HepG2 (cell line): ENCODE data around the gene PLXNB2. TPM values are rescaled to one million over a fixed set of nuclear protein-coding genes. Genes with fewer than 3 reads are reported as not detected.

Experiments
- ATAC-seq: fragments of 200-7000 bp; cut with Tn5 transposase; 3 replicates; pipeline ENCODE4 v1.9.1; 2020; ENCODE audit warnings: mild to moderate bottlenecking, moderate library complexity
- BruUV-seq: library from RNA; stranded (reverse); fragments of 400-500 nt; replicated peaks from 2 replicates; lab custom pipeline; 2021; lab: Mats Ljungman, UMichigan
- CTCF ChIA-PET: fragments of 300-600 bp; formaldehyde crosslinking; extraction: SDS; loops from one replicate; lab custom pipeline; 2021; ENCODE audit warnings: low total read pairs, inconsistent platforms, low intra/inter-chr PET ratio; lab: Yijun Ruan, JAX
- POLR2A ChIA-PET: fragments of 350-600 bp; sonication (Branson Sonifier 250); formaldehyde crosslinking; loops from one replicate; lab custom pipeline; 2020; ENCODE audit warnings: antibody characterized with exemption, inconsistent platforms; lab: Yijun Ruan, JAX
- DNase-seq: peaks from one replicate; pipeline ENCODE4 v3.0.0-alpha.2; 2015; ENCODE audit warnings: low spot score
- FAIRE-seq: peaks from 3 replicates; lab custom pipeline; 2011; peaks lifted over from hg19 to GRCh38; lab: Jason Lieb, UNC
- H2AFZ ChIP-seq: one replicate; pipeline ENCODE4 v1.6.1; 2011; ENCODE audit warnings: low read length, inconsistent platforms
- H3K27ac ChIP-seq: fragments of 300-600 bp; 3 replicates; pipeline ENCODE4 v1.8.0; 2011; ENCODE audit warnings: mixed run types, mild to moderate bottlenecking, mixed read lengths, low read length, inconsistent platforms; ENCODE audit not compliant: insufficient read depth; ENCODE audit errors: extremely low read length
- H3K27me3 ChIP-seq, 2 experiments: fragments of 200-600 bp in 1 of 2; 2 replicates in 1 of 2; 3 replicates in 1 of 2; pipeline versions ENCODE4 v1.6.0 to v1.8.0; 2011; ENCODE audit warnings: low read length in 2 of 2, mild to moderate bottlenecking in 2 of 2, moderate library complexity in 2 of 2, inconsistent platforms in 1 of 2; ENCODE audit not compliant: insufficient read depth in 2 of 2, control insufficient read depth in 1 of 2
- H3K36me3 ChIP-seq, 2 experiments: fragments of 200-600 bp in 1 of 2; replicated peaks in 1 of 2; 2 replicates in 1 of 2; 3 replicates in 1 of 2; pipeline versions ENCODE4 v1.5.1 to v1.8.0; 2011; ENCODE audit warnings: low read length in 2 of 2, inconsistent platforms in 1 of 2; ENCODE audit not compliant: insufficient read depth in 2 of 2, control insufficient read depth in 1 of 2
- H3K4me1 ChIP-seq: 2 replicates; pipeline ENCODE4 v1.5.1; 2012; ENCODE audit warnings: low read length, inconsistent platforms; ENCODE audit not compliant: insufficient read depth
- H3K4me2 ChIP-seq: 2 replicates; pipeline ENCODE4 v1.6.0; 2011; ENCODE audit warnings: low read depth, low read length, inconsistent platforms
- H3K4me3 ChIP-seq, 3 experiments: fragments of 200-600 bp in 1 of 3; sonication (generic), shearing (Covaris generic) in 1 of 3; replicated peaks in 1 of 3; 2 replicates each; pipeline ENCODE4 v1.5.1; 2011 to 2016; ENCODE audit warnings: low read length in 3 of 3, inconsistent platforms in 2 of 3, low read depth in 2 of 3, mild to moderate bottlenecking in 2 of 3, control low read depth in 1 of 3, mixed read lengths in 1 of 3; ENCODE audit not compliant: insufficient read depth in 1 of 3
- H3K79me2 ChIP-seq: one replicate; pipeline ENCODE4 v1.6.1; 2011; ENCODE audit warnings: low read length, inconsistent platforms; ENCODE audit not compliant: insufficient read depth
- H3K9ac ChIP-seq: 2 replicates; pipeline ENCODE4 v1.6.0; 2011; ENCODE audit warnings: mild to moderate bottlenecking, low read depth, low read length, inconsistent platforms; ENCODE audit not compliant: insufficient read depth
- H3K9me3 ChIP-seq: 2 replicates; pipeline ENCODE4 v1.5.1; 2012; ENCODE audit warnings: mild to moderate bottlenecking, low read length
- H4K20me1 ChIP-seq: 2 replicates; pipeline ENCODE4 v1.6.0; 2011; ENCODE audit warnings: inconsistent platforms, mild to moderate bottlenecking, low read length, moderate library complexity; ENCODE audit not compliant: insufficient read depth
- FOXP4 ChIP-seq: sonication (generic); formaldehyde crosslinking; IDR thresholded peaks from 2 replicates; pipeline ENCODE4 v1.4.0; 2020; ENCODE audit warnings: missing genetic modification reagents
- ISL2 ChIP-seq: sonication (generic); formaldehyde crosslinking; IDR thresholded peaks from 2 replicates; pipeline ENCODE4 v1.5.0; 2020; ENCODE audit warnings: missing genetic modification reagents
- NFAT5 ChIP-seq: sonication (generic); formaldehyde crosslinking; IDR thresholded peaks from 2 replicates; pipeline ENCODE4 v1.4.0; 2020; ENCODE audit warnings: missing genetic modification reagents
- NFKBIZ ChIP-seq: IDR thresholded peaks from 2 replicates; pipeline ENCODE4 v1.6.1; 2018; ENCODE audit warnings: missing genetic modification reagents, missing compliant biosample characterization
- SP2 ChIP-seq: sonication (generic); formaldehyde crosslinking; IDR thresholded peaks from 2 replicates; pipeline ENCODE4 v1.5.1; 2020; ENCODE audit warnings: mild to moderate bottlenecking, missing genetic modification reagents
- TSC22D2 ChIP-seq: sonication (generic); formaldehyde crosslinking; IDR thresholded peaks from 2 replicates; pipeline ENCODE4 v1.5.1; 2020; ENCODE audit warnings: missing genetic modification reagents, mild to moderate bottlenecking, borderline replicate concordance
- ZNF350 ChIP-seq: sonication (generic); formaldehyde crosslinking; IDR thresholded peaks from 2 replicates; pipeline ENCODE4 v1.4.0; 2020; ENCODE audit warnings: mild to moderate bottlenecking, low read depth, missing genetic modification reagents, borderline replicate concordance
- ZNF556 ChIP-seq: sonication (generic); formaldehyde crosslinking; IDR thresholded peaks from 2 replicates; pipeline ENCODE4 v1.4.0; 2020; ENCODE audit warnings: mild to moderate bottlenecking, missing genetic modification reagents, borderline replicate concordance
- WGBS: methylation state at CpG from one replicate; pipeline ENCODE4 v1.1.6; 2017; ENCODE audit warnings: low lambda C conversion rate; 5-methylcytosine and 5-hydroxymethylcytosine counted together
- in situ Hi-C: cut with HindIII; loops from 2 replicates; pipeline ENCODE4 v1.10.0; 2017; ENCODE audit warnings: low pct_unique_long_range_greater_than_20kb; ENCODE audit not compliant: extremely low pct_ligation_motif_present
- intact Hi-C: fragments of 100-400 bp; cut with micrococcal nuclease; formaldehyde crosslinking; loops from one replicate; pipeline ENCODE4 v1.10.0; 2022; ENCODE audit not compliant: unreplicated experiment
- polyA plus RNA-seq, 8 experiments: library from polyadenylated mRNA; depleted of rRNA in 3 of 8; stranded (reverse) in 7 of 8; unstranded in 1 of 8; fragments of >200 nt; fragmentation: Illumina TruSeq in 4 of 8; extraction: Trizol in 4 of 8; gene quantifications; 2 replicates each; pipeline versions ENCODE4 v1.2.1 to v1.2.3, GENCODE V29; 2011 to 2016; ENCODE audit warnings: low read depth in 4 of 8, missing spikeins in 1 of 8, mixed read lengths in 1 of 8; ENCODE audit not compliant: insufficient read depth in 1 of 8
- total RNA-seq, 5 experiments: library from RNA; depleted of rRNA; stranded (reverse); fragments of >200 nt; fragmentation: Illumina TruSeq; extraction: Trizol; gene quantifications; 2 replicates each; pipeline ENCODE4 v1.2.3, GENCODE V29; 2016; ENCODE audit warnings: low read depth in 1 of 5
- TF ChIP-seq, protein P1 (sequence below), 2 experiments: IDR thresholded peaks; 2 replicates each; pipeline ENCODE4 v1.6.1; 2011 to 2012; ENCODE audit warnings: low read length in 2 of 2, borderline replicate concordance in 1 of 2, low read depth in 1 of 2, mild to moderate bottlenecking in 1 of 2, moderate library complexity in 1 of 2
- TF ChIP-seq, protein P2 (sequence below): IDR thresholded peaks from 2 replicates; pipeline ENCODE4 v1.6.1; 2012; ENCODE audit warnings: inconsistent platforms

Gene PLXNB2
- total and polyA plus RNA-seq, 2 of the 13 experiments (the other 11 are each of a cell fraction or from before 2014, with no cell fraction given): 32.6 to 68.9 TPM

DNA sequence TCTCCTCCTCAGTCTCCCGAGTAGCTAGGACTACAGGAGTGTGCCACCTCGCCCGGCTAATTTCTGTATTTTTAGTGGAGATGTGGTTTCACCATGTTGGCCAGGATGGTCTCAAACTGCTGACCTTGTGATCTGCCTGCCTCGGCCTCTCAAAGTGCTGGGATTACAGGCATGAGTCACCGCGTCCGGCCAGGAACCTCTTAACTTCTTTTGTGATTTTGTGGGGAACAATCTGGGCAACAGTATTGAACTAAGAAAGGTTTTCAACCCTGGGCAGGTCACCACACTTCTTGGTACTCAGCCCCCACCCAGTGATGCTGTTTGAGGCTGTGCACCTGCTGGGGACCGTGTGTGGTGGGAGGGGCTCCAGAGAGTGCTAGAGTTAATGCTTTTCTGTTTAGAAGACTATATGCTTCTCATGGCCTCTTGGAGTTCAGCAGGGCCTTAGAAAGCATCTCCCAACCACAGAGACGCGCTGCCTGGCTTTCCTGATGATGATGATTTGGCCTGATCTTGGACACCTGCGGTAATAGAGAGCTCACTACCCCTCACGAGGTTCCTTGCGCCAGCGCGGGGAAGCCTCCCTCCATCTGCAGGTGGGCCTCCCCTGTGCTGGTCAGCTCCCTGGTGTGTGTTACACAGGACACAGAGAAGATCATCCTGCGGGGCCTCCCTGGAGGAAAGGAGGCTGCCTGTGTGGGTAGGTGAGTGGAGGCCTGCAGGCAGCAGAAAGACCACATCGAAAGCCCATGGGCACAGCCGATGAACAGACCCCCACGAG is 18.2 kb upstream of the PLXNB2 start:
- DNase-seq (no peak), FAIRE-seq (no peak), ATAC-seq (no peak)
- ChIA-PET CTCF (interaction anchor here (1.8 to 4.7 kb wide), 4 partner anchors 17 to 51 kb away, joined by 9 to 133 read pairs (median 20); partner anchors contain the start of gene PPP6R2), POLR2A (interaction anchor here (0.7 to 6.3 kb wide), 6 partner anchors 10 to 84 kb away, joined by 3 to 38 read pairs (median 4); no protein-coding TSS in a partner anchor)
- H3K36me3 ChIP-seq: no peaks in the 10 kb centered on the region
- WGBS: 68% methylated on average over 9 of the region's 19 CpGs
- H3K4me3 ChIP-seq: peak overlapping the region; percentile 65 to 83 (median 81); a peak in 4 of 6 replicates
- no peaks in the 10 kb centered on the region; a peak in 1 of 5 replicates for H3K27me3 ChIP-seq
- H4K20me1 ChIP-seq: no peaks in the 10 kb centered on the region
- no peak overlapping the region for H3K27ac ChIP-seq
- H3K9ac ChIP-seq: no peak overlapping the region
- H3K9me3 ChIP-seq: no peaks in the 10 kb centered on the region
- H2AFZ ChIP-seq: no peak overlapping the region
- H3K79me2 ChIP-seq: no peaks in the 10 kb centered on the region
- peaks cover 72% of the 10 kb centered on the region for H3K4me1 ChIP-seq
- in situ Hi-C loops (loop anchor here (5.0 kb wide), 1 partner anchor 48 kb away; no protein-coding TSS in a partner anchor), intact Hi-C loops (loop anchor here (5.0 kb wide), 1 partner anchor 33 kb away; no protein-coding TSS in a partner anchor)
- peak overlapping the region; percentile 98 for H3K4me2 ChIP-seq
- BruUV-seq: TSS peak; percentile 33
- TF ChIP-seq NFAT5 (no peak), FOXP4 (CRISPR knock-in tag) (no peak), ISL2 (no peak), TSC22D2 (CRISPR knock-in tag) (no peak), ZNF350 (CRISPR knock-in tag) (no peak), ZNF556 (no peak), SP2 (no peak), NFKBIZ (CRISPR knock-in tag) (no peak)
- TF ChIP-seq, protein P1, sequence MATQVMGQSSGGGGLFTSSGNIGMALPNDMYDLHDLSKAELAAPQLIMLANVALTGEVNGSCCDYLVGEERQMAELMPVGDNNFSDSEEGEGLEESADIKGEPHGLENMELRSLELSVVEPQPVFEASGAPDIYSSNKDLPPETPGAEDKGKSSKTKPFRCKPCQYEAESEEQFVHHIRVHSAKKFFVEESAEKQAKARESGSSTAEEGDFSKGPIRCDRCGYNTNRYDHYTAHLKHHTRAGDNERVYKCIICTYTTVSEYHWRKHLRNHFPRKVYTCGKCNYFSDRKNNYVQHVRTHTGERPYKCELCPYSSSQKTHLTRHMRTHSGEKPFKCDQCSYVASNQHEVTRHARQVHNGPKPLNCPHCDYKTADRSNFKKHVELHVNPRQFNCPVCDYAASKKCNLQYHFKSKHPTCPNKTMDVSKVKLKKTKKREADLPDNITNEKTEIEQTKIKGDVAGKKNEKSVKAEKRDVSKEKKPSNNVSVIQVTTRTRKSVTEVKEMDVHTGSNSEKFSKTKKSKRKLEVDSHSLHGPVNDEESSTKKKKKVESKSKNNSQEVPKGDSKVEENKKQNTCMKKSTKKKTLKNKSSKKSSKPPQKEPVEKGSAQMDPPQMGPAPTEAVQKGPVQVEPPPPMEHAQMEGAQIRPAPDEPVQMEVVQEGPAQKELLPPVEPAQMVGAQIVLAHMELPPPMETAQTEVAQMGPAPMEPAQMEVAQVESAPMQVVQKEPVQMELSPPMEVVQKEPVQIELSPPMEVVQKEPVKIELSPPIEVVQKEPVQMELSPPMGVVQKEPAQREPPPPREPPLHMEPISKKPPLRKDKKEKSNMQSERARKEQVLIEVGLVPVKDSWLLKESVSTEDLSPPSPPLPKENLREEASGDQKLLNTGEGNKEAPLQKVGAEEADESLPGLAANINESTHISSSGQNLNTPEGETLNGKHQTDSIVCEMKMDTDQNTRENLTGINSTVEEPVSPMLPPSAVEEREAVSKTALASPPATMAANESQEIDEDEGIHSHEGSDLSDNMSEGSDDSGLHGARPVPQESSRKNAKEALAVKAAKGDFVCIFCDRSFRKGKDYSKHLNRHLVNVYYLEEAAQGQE (IDR thresholded peaks at IDR 0.05; ENCODE audit: borderline replicate concordance in 1 of 2, low read depth in 1 of 2, low read length in 2 of 2): peak; percentile 3 to 48
- TF ChIP-seq, protein P2, sequence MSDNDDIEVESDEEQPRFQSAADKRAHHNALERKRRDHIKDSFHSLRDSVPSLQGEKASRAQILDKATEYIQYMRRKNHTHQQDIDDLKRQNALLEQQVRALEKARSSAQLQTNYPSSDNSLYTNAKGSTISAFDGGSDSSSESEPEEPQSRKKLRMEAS: no peak
